Osteoblast (primary cell): ENCODE measurements around the gene C1QTNF4. TPM values are rescaled to one million over a fixed set of nuclear protein-coding genes. Genes with fewer than 3 reads are reported as not detected.
A peak's percentile ranks its signal among the peaks of the same experiment; 100 is the strongest.
"Not testable (repeated sequence)": the region's sequence is repeated elsewhere in the genome, so short reads cannot be mapped to it uniquely, and the experiment has no call there.

Source experiments
- DNase-seq: peaks from one replicate; pipeline ENCODE4 v3.0.0; 2011; ENCODE audit warnings: low spot score, mixed read lengths; ENCODE audit not compliant: insufficient read length; ENCODE audit errors: missing footprints
- H2AFZ ChIP-seq: 2 replicates; pipeline ENCODE4 v1.6.0; 2011; ENCODE audit warnings: mild to moderate bottlenecking, low read length
- H3K27ac ChIP-seq: 2 replicates; pipeline ENCODE4 v1.5.1; 2011; ENCODE audit warnings: mild to moderate bottlenecking, low read depth, low read length, moderate library complexity
- H3K27me3 ChIP-seq: 2 replicates; pipeline ENCODE4 v1.6.0; 2012; ENCODE audit warnings: mild to moderate bottlenecking, control low read depth, inconsistent platforms, low read length, moderate library complexity; ENCODE audit not compliant: insufficient read depth
- H3K36me3 ChIP-seq: 2 replicates; pipeline ENCODE4 v1.5.1; 2011; ENCODE audit warnings: mild to moderate bottlenecking, low read length, control low read depth, moderate library complexity; ENCODE audit not compliant: insufficient read depth
- H3K4me1 ChIP-seq: 2 replicates; pipeline ENCODE4 v1.5.1; 2011; ENCODE audit warnings: mild to moderate bottlenecking, low read length, control low read depth, moderate library complexity; ENCODE audit not compliant: insufficient read depth
- H3K4me2 ChIP-seq: 2 replicates; pipeline ENCODE4 v1.6.0; 2011; ENCODE audit warnings: mild to moderate bottlenecking, low read length; ENCODE audit not compliant: insufficient read depth
- H3K4me3 ChIP-seq: fragments of 200-600 bp; sonication (generic); 3 replicates; pipeline ENCODE4 v1.5.1; 2012; ENCODE audit warnings: mild to moderate bottlenecking, low read length, inconsistent platforms; ENCODE audit not compliant: insufficient read depth
- H3K79me2 ChIP-seq: 2 replicates; pipeline ENCODE4 v1.6.0; 2012; ENCODE audit warnings: mild to moderate bottlenecking, low read length, control low read depth, inconsistent platforms; ENCODE audit not compliant: insufficient read depth
- H3K9me3 ChIP-seq: 2 replicates; pipeline ENCODE4 v1.5.1; 2011; ENCODE audit warnings: low read depth, low read length, control low read depth
- H4K20me1 ChIP-seq: 2 replicates; pipeline ENCODE4 v1.6.0; 2012; ENCODE audit warnings: mild to moderate bottlenecking, low read length, control low read depth; ENCODE audit not compliant: insufficient read depth
- CTCF ChIP-seq: IDR thresholded peaks from 2 replicates; pipeline ENCODE4 v1.5.1; 2011; ENCODE audit warnings: mild to moderate bottlenecking, low read depth, low read length, moderate library complexity; ENCODE audit errors: extremely low read depth
- total RNA-seq: library from RNA; depleted of rRNA; stranded (reverse); fragments of >200 nt; gene quantifications from 2 replicates; pipeline ENCODE4 v1.2.3, GENCODE V29; 2012

The C1QTNF4 gene
- total RNA-seq = 0.36 TPM in 1 of 2 replicates, not detected in the other

GRCh38 chr11:47593934-47594855, at the start of gene C1QTNF4:
TSS of gene C1QTNF4 (minus strand) at chr11:47594411. CDS start at chr11:47590810, 3,601 bp downstream.
- Histone ChIP-seq H3K27ac (no peak within 1 kb of the TSS), H3K79me2 (no peaks in the 10 kb centered on the region), H2AFZ (peak within 1 kb of the TSS; percentile 15), H3K36me3 (no peaks in the 10 kb centered on the region), H3K27me3 (peaks cover 55% of the 10 kb centered on the region), H3K4me2 (peak within 1 kb of the TSS; percentile 39), H3K9me3 (no peaks in the 10 kb centered on the region), H3K4me1 (no peaks in the 10 kb centered on the region), H4K20me1 (peaks cover 4% of the 10 kb centered on the region), H3K4me3 (peak within 1 kb of the TSS; percentile 55)
- TF ChIP-seq CTCF = no peak
- DNase-seq = peak; percentile 78

GRCh38 chr11:47642099-47642855, 48.1 kb upstream of the C1QTNF4 start, which contains the start of gene MTCH2:
TSS of gene MTCH2 (minus strand) at chr11:47642559. CDS start at chr11:47642465, 94 bp downstream.
- peaks cover 17% of the 10 kb centered on the region for H3K36me3 ChIP-seq
- H4K20me1 ChIP-seq = peaks cover 9% of the 10 kb centered on the region
- peak within 1 kb of the TSS; percentile 98 for H3K4me2 ChIP-seq
- peak within 1 kb of the TSS; percentile 97 for H2AFZ ChIP-seq
- peaks cover 12% of the 10 kb centered on the region for H3K4me1 ChIP-seq
- DNase-seq = peak; percentile 97
- H3K4me3 ChIP-seq = peak within 1 kb of the TSS; percentile 98
- peaks cover 39% of the 10 kb centered on the region for H3K79me2 ChIP-seq
- H3K27me3 ChIP-seq = no peaks in the 10 kb centered on the region
- H3K9me3 ChIP-seq = no peaks in the 10 kb centered on the region
- TF ChIP-seq CTCF = no peak
- peak within 1 kb of the TSS; percentile 89 for H3K27ac ChIP-seq

GRCh38 chr11:47641600-47642098, 47.4 kb upstream of the C1QTNF4 start:
- Histone ChIP-seq H3K27me3 (no peaks in the 10 kb centered on the region), H3K9me3 (no peaks in the 10 kb centered on the region), H2AFZ (peak overlapping the region; percentile 97), H3K27ac (peak overlapping the region; percentile 89), H3K4me2 (peak overlapping the region; percentile 98), H3K79me2 (peaks cover 39% of the 10 kb centered on the region), H3K4me3 (peak overlapping the region; percentile 98), H3K4me1 (peaks cover 12% of the 10 kb centered on the region), H3K36me3 (peaks cover 23% of the 10 kb centered on the region), H4K20me1 (peaks cover 9% of the 10 kb centered on the region)
- no peak for TF ChIP-seq CTCF
- no peak for DNase-seq

GRCh38 chr11:47640506-47640905, 46.3 kb upstream of the C1QTNF4 start:
- not testable (repeated sequence) for DNase-seq, H3K27me3 ChIP-seq, H3K4me3 ChIP-seq, H4K20me1 ChIP-seq, H3K27ac ChIP-seq, H3K9me3 ChIP-seq, H2AFZ ChIP-seq
- peaks cover 39% of the 10 kb centered on the region for H3K79me2 ChIP-seq
- peak overlapping the region; percentile 30 for H3K4me2 ChIP-seq
- peaks cover 12% of the 10 kb centered on the region for H3K4me1 ChIP-seq
- peaks cover 28% of the 10 kb centered on the region for H3K36me3 ChIP-seq

- DNase-seq, H2AFZ ChIP-seq, H3K4me2 ChIP-seq, H4K20me1 ChIP-seq, H3K4me3 ChIP-seq, H3K27ac ChIP-seq, H3K27me3 ChIP-seq, H3K4me1 ChIP-seq, H3K9me3 ChIP-seq: not testable (repeated sequence)
- Histone ChIP-seq H3K79me2 (peaks cover 29% of the 10 kb centered on the region), H3K36me3 (peaks cover 54% of the 10 kb centered on the region)
These were observed 42.1 kb upstream of the C1QTNF4 start for GRCh38 chr11:47636331-47636730.
